HEK293 (cell line): ENCODE results near the gene THSD7A.

ENCODE experiments used
- CTCF ChIA-PET: fragments of 350-600 bp; formaldehyde crosslinking; extraction: SDS; loops from one replicate; lab custom pipeline; 2021; ENCODE audit warnings: antibody characterized with exemption; lab: Yijun Ruan, JAX
- POLR2A ChIA-PET: fragments of 300-600 bp; formaldehyde crosslinking; extraction: SDS; loops from one replicate; lab custom pipeline; 2020; ENCODE audit warnings: antibody characterized with exemption, inconsistent platforms; lab: Yijun Ruan, JAX
- H3K27ac ChIP-seq: fragments of 200-500 bp; sonication (Bioruptor generic); 2 replicates; pipeline ENCODE4 v1.5.1; 2014; ENCODE audit warnings: low read depth, low read length, control low read depth, inconsistent platforms; ENCODE audit errors: extremely low read depth
- H3K36me3 ChIP-seq, 2 experiments: fragments of 200-500 bp in 1 of 2; sonication (Bioruptor generic) in 1 of 2; 1 replicate in 1 of 2; 2 replicates in 1 of 2; pipeline ENCODE4 v1.5.1; 2014 to 2017; ENCODE audit warnings: inconsistent platforms in 2 of 2, low read length in 2 of 2; ENCODE audit not compliant: control insufficient read depth in 2 of 2, insufficient read depth in 1 of 2
- H3K4me1 ChIP-seq: fragments of 200-500 bp; sonication (Bioruptor generic); 2 replicates; pipeline ENCODE4 v1.5.1; 2014; ENCODE audit warnings: mild to moderate bottlenecking, low read length, inconsistent platforms; ENCODE audit not compliant: control insufficient read depth, insufficient read depth
- H3K4me3 ChIP-seq: 2 replicates; pipeline ENCODE4 v1.5.1; 2011; ENCODE audit warnings: low read depth, mild to moderate bottlenecking, control low read depth, low read length, moderate library complexity
- H3K9me3 ChIP-seq: fragments of 200-500 bp; sonication (Bioruptor generic); 2 replicates; pipeline ENCODE4 v1.5.1; 2014; ENCODE audit warnings: low read depth, low read length, inconsistent platforms; ENCODE audit not compliant: control insufficient read depth, insufficient read depth
- GFI1B ChIP-seq: fragments of 450-650 bp; formaldehyde crosslinking; IDR thresholded peaks from 2 replicates; pipeline ENCODE4 v1.5.1; 2016; ENCODE audit warnings: missing biosample characterization, missing genetic modification characterization
- KLF9 ChIP-seq: fragments of 450-650 bp; formaldehyde crosslinking; IDR thresholded peaks from 2 replicates; pipeline ENCODE4 v1.5.1; 2016; ENCODE audit warnings: missing biosample characterization, missing genetic modification characterization, low read depth
- SCRT2 ChIP-seq: fragments of 450-650 bp; formaldehyde crosslinking; IDR thresholded peaks from 2 replicates; pipeline ENCODE4 v1.5.1; 2016; ENCODE audit warnings: missing biosample characterization, missing genetic modification characterization
- SP2 ChIP-seq: fragments of 450-650 bp; formaldehyde crosslinking; IDR thresholded peaks from 2 replicates; pipeline ENCODE4 v1.5.1; 2016; ENCODE audit warnings: missing biosample characterization, missing genetic modification characterization
- ZBTB1 ChIP-seq: fragments of 450-650 bp; formaldehyde crosslinking; IDR thresholded peaks from 2 replicates; pipeline ENCODE4 v1.5.1; 2016; ENCODE audit warnings: missing biosample characterization, missing genetic modification characterization
- ZBTB48 ChIP-seq: fragments of 450-650 bp; formaldehyde crosslinking; IDR thresholded peaks from 2 replicates; pipeline ENCODE4 v1.5.1; 2016; ENCODE audit warnings: missing biosample characterization, missing genetic modification characterization
- ZFHX2 ChIP-seq: fragments of 450-650 bp; formaldehyde crosslinking; conservative IDR thresholded peaks from 2 replicates; pipeline ENCODE4 v1.5.1; 2016; ENCODE audit warnings: missing biosample characterization, missing genetic modification characterization
- ZNF221 ChIP-seq: fragments of 450-650 bp; formaldehyde crosslinking; IDR thresholded peaks from 2 replicates; pipeline ENCODE4 v1.5.1; 2017; ENCODE audit warnings: missing biosample characterization, missing genetic modification characterization, borderline replicate concordance
- ZNF274 ChIP-seq, 2 experiments: fragments of 200-500 bp in 1 of 2; fragments of 450-650 bp in 1 of 2; sonication (Bioruptor generic) in 1 of 2; formaldehyde crosslinking in 1 of 2; IDR thresholded peaks; 2 replicates each; pipeline versions ENCODE4 v1.5.1 to v1.6.1; 2014 to 2016; ENCODE audit warnings: borderline replicate concordance in 1 of 2, inconsistent platforms in 1 of 2, low read length in 1 of 2, missing biosample characterization in 1 of 2, missing genetic modification characterization in 1 of 2
- ZNF366 ChIP-seq: fragments of 450-650 bp; formaldehyde crosslinking; conservative IDR thresholded peaks from 2 replicates; pipeline ENCODE4 v1.5.1; 2016; ENCODE audit warnings: missing biosample characterization, missing genetic modification characterization
- ZNF37A ChIP-seq: fragments of 450-650 bp; IDR thresholded peaks from 2 replicates; pipeline ENCODE4 v1.5.1; 2018; ENCODE audit warnings: missing biosample characterization, missing genetic modification characterization
- ZNF423 ChIP-seq: fragments of 450-650 bp; formaldehyde crosslinking; IDR thresholded peaks from 2 replicates; pipeline ENCODE4 v1.5.1; 2016; ENCODE audit warnings: missing biosample characterization, missing genetic modification characterization
- ZNF473 ChIP-seq: fragments of 450-650 bp; formaldehyde crosslinking; IDR thresholded peaks from 2 replicates; pipeline ENCODE4 v1.5.1; 2017; ENCODE audit warnings: missing biosample characterization, missing genetic modification characterization
- ZNF48 ChIP-seq: fragments of 450-650 bp; formaldehyde crosslinking; IDR thresholded peaks from 2 replicates; pipeline ENCODE4 v1.5.1; 2016; ENCODE audit warnings: missing biosample characterization, missing genetic modification characterization
- ZNF777 ChIP-seq: fragments of 450-650 bp; formaldehyde crosslinking; IDR thresholded peaks from 2 replicates; pipeline ENCODE4 v1.5.1; 2017; ENCODE audit warnings: missing biosample characterization, missing genetic modification characterization, borderline replicate concordance
- ZNF837 ChIP-seq: fragments of 450-650 bp; formaldehyde crosslinking; IDR thresholded peaks from 2 replicates; pipeline ENCODE4 v1.5.1; 2016; ENCODE audit warnings: missing biosample characterization, missing genetic modification characterization
- ZSCAN16 ChIP-seq: fragments of 450-650 bp; formaldehyde crosslinking; IDR thresholded peaks from 2 replicates; pipeline ENCODE4 v1.5.1; 2016; ENCODE audit warnings: missing biosample characterization, missing genetic modification characterization
- ZSCAN30 ChIP-seq: fragments of 450-650 bp; IDR thresholded peaks from 2 replicates; pipeline ENCODE4 v1.5.1; 2018; ENCODE audit warnings: missing biosample characterization, mild to moderate bottlenecking, missing genetic modification characterization, moderate library complexity
- ZXDB ChIP-seq: fragments of 450-650 bp; formaldehyde crosslinking; IDR thresholded peaks from 2 replicates; pipeline ENCODE4 v1.5.1; 2016; ENCODE audit warnings: missing biosample characterization, missing genetic modification characterization
- TF ChIP-seq, protein P1 (sequence below): fragments of 450-650 bp; formaldehyde crosslinking; IDR thresholded peaks from 2 replicates; pipeline ENCODE4 v1.5.1; 2017; ENCODE audit warnings: missing biosample characterization, mild to moderate bottlenecking, missing genetic modification characterization, moderate library complexity
- TF ChIP-seq, protein P2 (sequence below): fragments of 450-650 bp; formaldehyde crosslinking; IDR thresholded peaks from 2 replicates; pipeline ENCODE4 v1.5.1; 2016; ENCODE audit warnings: missing biosample characterization, missing genetic modification characterization
- TF ChIP-seq, protein P3 (sequence below): fragments of 450-650 bp; formaldehyde crosslinking; IDR thresholded peaks from 2 replicates; pipeline ENCODE4 v1.5.0; 2017; ENCODE audit warnings: missing biosample characterization, missing genetic modification characterization, borderline replicate concordance
- TF ChIP-seq, protein P4 (sequence below): fragments of 450-650 bp; formaldehyde crosslinking; IDR thresholded peaks from 2 replicates; pipeline ENCODE4 v1.5.1; 2016; ENCODE audit warnings: missing biosample characterization, missing genetic modification characterization
- TF ChIP-seq, protein P5 (sequence below): fragments of 450-650 bp; formaldehyde crosslinking; IDR thresholded peaks from 2 replicates; pipeline ENCODE4 v1.5.1; 2017; ENCODE audit warnings: missing biosample characterization, missing genetic modification characterization
- TF ChIP-seq, protein P6 (sequence below): fragments of 450-650 bp; formaldehyde crosslinking; IDR thresholded peaks from 2 replicates; pipeline ENCODE4 v1.5.1; 2016; ENCODE audit warnings: missing biosample characterization, missing genetic modification characterization
- TF ChIP-seq, protein P7 (sequence below): fragments of 450-650 bp; formaldehyde crosslinking; IDR thresholded peaks from 2 replicates; pipeline ENCODE4; 2016; ENCODE audit warnings: missing biosample characterization, missing genetic modification characterization

The THSD7A gene

DNA sequence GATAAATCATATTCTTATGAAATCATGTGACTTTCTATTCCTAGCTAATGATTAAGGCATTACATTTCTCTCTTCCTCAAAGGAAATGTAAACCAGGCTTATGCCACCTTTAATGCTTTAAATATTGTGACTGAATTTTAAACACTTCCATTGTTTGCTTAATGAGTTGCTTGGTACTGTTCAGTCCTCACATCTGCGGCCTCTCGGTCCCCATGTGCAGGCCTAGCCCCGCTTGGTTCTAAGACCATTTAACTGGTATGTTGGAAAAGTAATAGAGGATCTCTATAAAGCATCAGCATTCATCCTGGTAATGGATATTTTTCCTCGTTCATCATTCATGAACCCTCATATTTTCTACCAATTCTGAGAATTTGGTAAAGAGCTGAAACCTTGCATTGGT, 27.4 kb downstream of the THSD7A start:
- Histone ChIP-seq H3K4me1 (no peaks in the 10 kb centered on the region), H3K27ac (no peak overlapping the region), H3K9me3 (no peaks in the 10 kb centered on the region), H3K36me3 (no peaks in the 10 kb centered on the region)
- TF ChIP-seq ZNF366 (no peak), ZNF837 (tag by site-specific recombination) (no peak), ZNF473 (tag by site-specific recombination) (no peak), ZNF37A (tag by site-specific recombination) (no peak), KLF9 (no peak), ZNF423 (tag by site-specific recombination) (no peak), ZBTB48 (no peak), ZFHX2 (no peak), ZNF777 (no peak), ZBTB1 (tag by site-specific recombination) (no peak), SP2 (tag by site-specific recombination) (no peak), ZSCAN30 (no peak), ZNF48 (tag by site-specific recombination) (no peak), ZSCAN16 (tag by site-specific recombination) (no peak)
- TF ChIP-seq, protein P1, sequence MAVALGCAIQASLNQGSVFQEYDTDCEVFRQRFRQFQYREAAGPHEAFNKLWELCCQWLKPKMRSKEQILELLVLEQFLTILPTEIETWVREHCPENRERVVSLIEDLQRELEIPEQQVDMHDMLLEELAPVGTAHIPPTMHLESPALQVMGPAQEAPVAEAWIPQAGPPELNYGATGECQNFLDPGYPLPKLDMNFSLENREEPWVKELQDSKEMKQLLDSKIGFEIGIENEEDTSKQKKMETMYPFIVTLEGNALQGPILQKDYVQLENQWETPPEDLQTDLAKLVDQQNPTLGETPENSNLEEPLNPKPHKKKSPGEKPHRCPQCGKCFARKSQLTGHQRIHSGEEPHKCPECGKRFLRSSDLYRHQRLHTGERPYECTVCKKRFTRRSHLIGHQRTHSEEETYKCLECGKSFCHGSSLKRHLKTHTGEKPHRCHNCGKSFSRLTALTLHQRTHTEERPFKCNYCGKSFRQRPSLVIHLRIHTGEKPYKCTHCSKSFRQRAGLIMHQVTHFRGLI (tag by site-specific recombination) = no peak
- TF ChIP-seq, protein P2, sequence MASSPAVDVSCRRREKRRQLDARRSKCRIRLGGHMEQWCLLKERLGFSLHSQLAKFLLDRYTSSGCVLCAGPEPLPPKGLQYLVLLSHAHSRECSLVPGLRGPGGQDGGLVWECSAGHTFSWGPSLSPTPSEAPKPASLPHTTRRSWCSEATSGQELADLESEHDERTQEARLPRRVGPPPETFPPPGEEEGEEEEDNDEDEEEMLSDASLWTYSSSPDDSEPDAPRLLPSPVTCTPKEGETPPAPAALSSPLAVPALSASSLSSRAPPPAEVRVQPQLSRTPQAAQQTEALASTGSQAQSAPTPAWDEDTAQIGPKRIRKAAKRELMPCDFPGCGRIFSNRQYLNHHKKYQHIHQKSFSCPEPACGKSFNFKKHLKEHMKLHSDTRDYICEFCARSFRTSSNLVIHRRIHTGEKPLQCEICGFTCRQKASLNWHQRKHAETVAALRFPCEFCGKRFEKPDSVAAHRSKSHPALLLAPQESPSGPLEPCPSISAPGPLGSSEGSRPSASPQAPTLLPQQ (tag by site-specific recombination) = no peak
- TF ChIP-seq, protein P3, sequence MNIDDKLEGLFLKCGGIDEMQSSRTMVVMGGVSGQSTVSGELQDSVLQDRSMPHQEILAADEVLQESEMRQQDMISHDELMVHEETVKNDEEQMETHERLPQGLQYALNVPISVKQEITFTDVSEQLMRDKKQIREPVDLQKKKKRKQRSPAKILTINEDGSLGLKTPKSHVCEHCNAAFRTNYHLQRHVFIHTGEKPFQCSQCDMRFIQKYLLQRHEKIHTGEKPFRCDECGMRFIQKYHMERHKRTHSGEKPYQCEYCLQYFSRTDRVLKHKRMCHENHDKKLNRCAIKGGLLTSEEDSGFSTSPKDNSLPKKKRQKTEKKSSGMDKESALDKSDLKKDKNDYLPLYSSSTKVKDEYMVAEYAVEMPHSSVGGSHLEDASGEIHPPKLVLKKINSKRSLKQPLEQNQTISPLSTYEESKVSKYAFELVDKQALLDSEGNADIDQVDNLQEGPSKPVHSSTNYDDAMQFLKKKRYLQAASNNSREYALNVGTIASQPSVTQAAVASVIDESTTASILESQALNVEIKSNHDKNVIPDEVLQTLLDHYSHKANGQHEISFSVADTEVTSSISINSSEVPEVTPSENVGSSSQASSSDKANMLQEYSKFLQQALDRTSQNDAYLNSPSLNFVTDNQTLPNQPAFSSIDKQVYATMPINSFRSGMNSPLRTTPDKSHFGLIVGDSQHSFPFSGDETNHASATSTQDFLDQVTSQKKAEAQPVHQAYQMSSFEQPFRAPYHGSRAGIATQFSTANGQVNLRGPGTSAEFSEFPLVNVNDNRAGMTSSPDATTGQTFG (tag by site-specific recombination) = no peak
- TF ChIP-seq, protein P4, sequence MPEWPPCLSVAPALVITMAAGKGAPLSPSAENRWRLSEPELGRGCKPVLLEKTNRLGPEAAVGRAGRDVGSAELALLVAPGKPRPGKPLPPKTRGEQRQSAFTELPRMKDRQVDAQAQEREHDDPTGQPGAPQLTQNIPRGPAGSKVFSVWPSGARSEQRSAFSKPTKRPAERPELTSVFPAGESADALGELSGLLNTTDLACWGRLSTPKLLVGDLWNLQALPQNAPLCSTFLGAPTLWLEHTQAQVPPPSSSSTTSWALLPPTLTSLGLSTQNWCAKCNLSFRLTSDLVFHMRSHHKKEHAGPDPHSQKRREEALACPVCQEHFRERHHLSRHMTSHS (tag by site-specific recombination) = no peak
- TF ChIP-seq, all 188 proteins: peak for 0
- no peak overlapping the region for H3K4me3 ChIP-seq
- CTCF ChIA-PET = no interaction called here
- POLR2A ChIA-PET = no interaction called here

DNA sequence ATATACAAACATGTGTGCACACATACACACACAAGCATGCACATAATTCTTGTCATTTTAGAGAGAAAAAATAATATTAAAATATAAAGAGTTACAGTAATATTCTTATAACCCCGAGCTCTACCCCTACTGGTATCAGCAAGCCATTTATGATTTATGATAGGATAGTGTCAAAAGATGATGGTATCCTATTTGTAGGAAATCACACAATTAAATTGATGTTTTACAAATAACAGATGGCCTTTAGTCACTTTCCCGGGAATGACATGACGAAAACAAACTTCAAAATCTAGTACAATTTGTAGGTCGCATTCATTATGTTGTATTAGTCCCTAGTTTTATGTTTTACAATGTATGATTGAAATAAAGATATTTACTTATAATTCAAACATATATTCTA, 36.8 kb downstream of the THSD7A start:
- CTCF ChIA-PET = no interaction called here
- no peak overlapping the region for H3K4me3 ChIP-seq
- POLR2A ChIA-PET = no interaction called here
- TF ChIP-seq, protein P5, sequence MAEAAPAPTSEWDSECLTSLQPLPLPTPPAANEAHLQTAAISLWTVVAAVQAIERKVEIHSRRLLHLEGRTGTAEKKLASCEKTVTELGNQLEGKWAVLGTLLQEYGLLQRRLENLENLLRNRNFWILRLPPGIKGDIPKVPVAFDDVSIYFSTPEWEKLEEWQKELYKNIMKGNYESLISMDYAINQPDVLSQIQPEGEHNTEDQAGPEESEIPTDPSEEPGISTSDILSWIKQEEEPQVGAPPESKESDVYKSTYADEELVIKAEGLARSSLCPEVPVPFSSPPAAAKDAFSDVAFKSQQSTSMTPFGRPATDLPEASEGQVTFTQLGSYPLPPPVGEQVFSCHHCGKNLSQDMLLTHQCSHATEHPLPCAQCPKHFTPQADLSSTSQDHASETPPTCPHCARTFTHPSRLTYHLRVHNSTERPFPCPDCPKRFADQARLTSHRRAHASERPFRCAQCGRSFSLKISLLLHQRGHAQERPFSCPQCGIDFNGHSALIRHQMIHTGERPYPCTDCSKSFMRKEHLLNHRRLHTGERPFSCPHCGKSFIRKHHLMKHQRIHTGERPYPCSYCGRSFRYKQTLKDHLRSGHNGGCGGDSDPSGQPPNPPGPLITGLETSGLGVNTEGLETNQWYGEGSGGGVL = no peak
- TF ChIP-seq ZNF274 (IDR thresholded peaks at IDR 0.05; ENCODE audit: low read length) = no peak
- TF ChIP-seq ZNF274 (tag by site-specific recombination; IDR thresholded peaks at IDR 0.05; ENCODE audit: borderline replicate concordance) = no peak
- TF ChIP-seq, protein P6, sequence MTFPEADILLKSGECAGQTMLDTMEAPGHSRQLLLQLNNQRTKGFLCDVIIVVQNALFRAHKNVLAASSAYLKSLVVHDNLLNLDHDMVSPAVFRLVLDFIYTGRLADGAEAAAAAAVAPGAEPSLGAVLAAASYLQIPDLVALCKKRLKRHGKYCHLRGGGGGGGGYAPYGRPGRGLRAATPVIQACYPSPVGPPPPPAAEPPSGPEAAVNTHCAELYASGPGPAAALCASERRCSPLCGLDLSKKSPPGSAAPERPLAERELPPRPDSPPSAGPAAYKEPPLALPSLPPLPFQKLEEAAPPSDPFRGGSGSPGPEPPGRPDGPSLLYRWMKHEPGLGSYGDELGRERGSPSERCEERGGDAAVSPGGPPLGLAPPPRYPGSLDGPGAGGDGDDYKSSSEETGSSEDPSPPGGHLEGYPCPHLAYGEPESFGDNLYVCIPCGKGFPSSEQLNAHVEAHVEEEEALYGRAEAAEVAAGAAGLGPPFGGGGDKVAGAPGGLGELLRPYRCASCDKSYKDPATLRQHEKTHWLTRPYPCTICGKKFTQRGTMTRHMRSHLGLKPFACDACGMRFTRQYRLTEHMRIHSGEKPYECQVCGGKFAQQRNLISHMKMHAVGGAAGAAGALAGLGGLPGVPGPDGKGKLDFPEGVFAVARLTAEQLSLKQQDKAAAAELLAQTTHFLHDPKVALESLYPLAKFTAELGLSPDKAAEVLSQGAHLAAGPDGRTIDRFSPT (tag by site-specific recombination) = no peak
- no peak for TF ChIP-seq ZNF221 (tag by site-specific recombination)
- TF ChIP-seq SCRT2 (tag by site-specific recombination) = no peak
- TF ChIP-seq GFI1B = no peak
- no peak for TF ChIP-seq ZXDB (tag by site-specific recombination)
- TF ChIP-seq, protein P7, sequence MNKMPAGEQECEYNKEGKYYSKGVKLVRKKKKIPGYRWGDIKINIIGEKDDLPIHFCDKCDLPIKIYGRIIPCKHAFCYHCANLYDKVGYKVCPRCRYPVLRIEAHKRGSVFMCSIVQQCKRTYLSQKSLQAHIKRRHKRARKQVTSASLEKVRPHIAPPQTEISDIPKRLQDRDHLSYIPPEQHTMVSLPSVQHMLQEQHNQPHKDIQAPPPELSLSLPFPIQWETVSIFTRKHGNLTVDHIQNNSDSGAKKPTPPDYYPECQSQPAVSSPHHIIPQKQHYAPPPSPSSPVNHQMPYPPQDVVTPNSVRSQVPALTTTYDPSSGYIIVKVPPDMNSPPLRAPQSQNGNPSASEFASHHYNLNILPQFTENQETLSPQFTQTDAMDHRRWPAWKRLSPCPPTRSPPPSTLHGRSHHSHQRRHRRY (tag by site-specific recombination) = no peak
- no peak for TF ChIP-seq ZNF37A (tag by site-specific recombination)

More for the DNA sequence above, 36.8 kb downstream of the THSD7A start:
- Histone ChIP-seq H3K36me3 (no peaks in the 10 kb centered on the region), H3K4me1 (no peaks in the 10 kb centered on the region), H3K9me3 (no peaks in the 10 kb centered on the region), H3K27ac (no peak overlapping the region)
